C4-2B (cell line): ENCODE measurements around the gene CSNK2A3.

Source experiments
- CTCF ChIP-seq: fragments of 450-650 bp; conservative IDR thresholded peaks from 2 replicates; pipeline ENCODE4 v1.5.1; 2017; ENCODE audit warnings: mild to moderate bottlenecking
- ZFX ChIP-seq: fragments of 450-650 bp; IDR thresholded peaks from 2 replicates; pipeline ENCODE4 v1.6.1; 2017

- TF ChIP-seq CTCF (no peak), ZFX (no peak)
These were observed 1.9 kb downstream of the CSNK2A3 start for GRCh38 chr11:11351042-11351586.
